ENCODE measurements around the gene GALNT11. TPM values are rescaled to one million over a fixed set of nuclear protein-coding genes. Genes with fewer than 3 reads are reported as not detected.

Gene GALNT11
- 60.4 and 65.5 TPM in 2 replicates for total RNA-seq (ENCODE audit: low replicate concordance)

DNA sequence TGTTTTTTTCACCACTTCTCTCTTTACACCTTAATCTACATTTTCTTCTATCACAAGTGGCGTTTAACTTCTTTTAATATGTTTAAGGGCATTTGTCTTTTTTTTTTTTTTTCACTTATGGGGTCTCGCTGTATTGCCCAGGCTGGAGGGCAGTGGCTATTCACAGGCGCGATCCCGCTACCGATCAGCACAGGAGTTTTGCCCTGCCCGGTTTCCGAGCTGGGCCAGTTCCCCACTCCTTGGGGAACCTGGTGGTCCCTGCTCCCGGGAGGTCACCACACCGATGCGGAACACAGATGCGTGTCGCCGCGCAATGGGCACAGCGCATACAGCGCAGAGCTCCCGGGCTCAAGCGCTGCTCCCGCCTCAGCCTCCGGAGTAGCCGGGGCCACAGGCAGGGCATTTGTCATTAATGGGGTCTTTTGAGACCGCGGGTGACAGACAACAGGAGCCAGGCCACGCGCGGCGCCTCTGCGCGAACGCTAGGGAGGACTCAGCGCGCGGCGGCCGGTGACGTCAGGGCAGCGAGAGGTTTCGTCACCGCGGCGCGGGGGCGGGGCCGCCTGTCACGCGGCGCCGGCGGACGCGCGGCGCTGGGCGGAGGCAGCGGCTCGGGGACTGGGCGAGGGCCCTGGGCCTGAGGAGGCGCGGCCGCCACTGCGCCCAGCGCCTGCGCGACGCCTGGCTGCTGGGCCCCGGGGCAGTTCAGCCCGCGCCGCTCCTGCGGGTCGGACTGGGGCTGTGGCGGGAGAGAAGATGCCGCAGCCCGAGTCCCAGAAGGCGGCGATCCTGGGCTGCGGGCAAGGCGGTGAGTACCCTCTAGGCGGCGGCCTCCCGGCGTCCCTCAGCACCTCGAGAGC is at the start of gene GALNT11:
Gene GALNT11, plus strand, starts transcription at position 598 of the 860 bp plus-strand sequence. CDS start 68,554 bp downstream, outside the sequence.
- H3K9me3 Mint-ChIP-seq, result peaks cover 8% of the 10 kb centered on the region
- no peak within 1 kb of the TSS for H3K27ac ChIP-seq
- H3K79me2 ChIP-seq (ENCODE audit: low read depth), result no peaks in the 10 kb centered on the region
- peak within 1 kb of the TSS; percentile 89 for H3K4me3 Mint-ChIP-seq
- peaks cover 6% of the 10 kb centered on the region for H3K4me1 ChIP-seq
- peak within 1 kb of the TSS; percentile 70 for H3K4me3 ChIP-seq
- H3K4me2 ChIP-seq, result peak within 1 kb of the TSS; percentile 98
- H3K36me3 Mint-ChIP-seq, result peaks cover 22% of the 10 kb centered on the region
- peaks cover 10% of the 10 kb centered on the region for H3F3A ChIP-seq (ENCODE audit: low read depth)
- H3K27ac Mint-ChIP-seq, result peak within 1 kb of the TSS; percentile 46
- H3K36me3 ChIP-seq, result no peaks in the 10 kb centered on the region
- H2AFZ ChIP-seq (replicated peaks), result peak within 1 kb of the TSS; percentile 94
- H3K4me1 Mint-ChIP-seq, result peaks cover 8% of the 10 kb centered on the region
- TF ChIP-seq EZH2 (IDR thresholded peaks at IDR 0.05), result no peak
- TF ChIP-seq, protein P1, sequence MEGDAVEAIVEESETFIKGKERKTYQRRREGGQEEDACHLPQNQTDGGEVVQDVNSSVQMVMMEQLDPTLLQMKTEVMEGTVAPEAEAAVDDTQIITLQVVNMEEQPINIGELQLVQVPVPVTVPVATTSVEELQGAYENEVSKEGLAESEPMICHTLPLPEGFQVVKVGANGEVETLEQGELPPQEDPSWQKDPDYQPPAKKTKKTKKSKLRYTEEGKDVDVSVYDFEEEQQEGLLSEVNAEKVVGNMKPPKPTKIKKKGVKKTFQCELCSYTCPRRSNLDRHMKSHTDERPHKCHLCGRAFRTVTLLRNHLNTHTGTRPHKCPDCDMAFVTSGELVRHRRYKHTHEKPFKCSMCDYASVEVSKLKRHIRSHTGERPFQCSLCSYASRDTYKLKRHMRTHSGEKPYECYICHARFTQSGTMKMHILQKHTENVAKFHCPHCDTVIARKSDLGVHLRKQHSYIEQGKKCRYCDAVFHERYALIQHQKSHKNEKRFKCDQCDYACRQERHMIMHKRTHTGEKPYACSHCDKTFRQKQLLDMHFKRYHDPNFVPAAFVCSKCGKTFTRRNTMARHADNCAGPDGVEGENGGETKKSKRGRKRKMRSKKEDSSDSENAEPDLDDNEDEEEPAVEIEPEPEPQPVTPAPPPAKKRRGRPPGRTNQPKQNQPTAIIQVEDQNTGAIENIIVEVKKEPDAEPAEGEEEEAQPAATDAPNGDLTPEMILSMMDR (IDR thresholded peaks at IDR 0.05), result peak; percentile 45
- no peak for TF ChIP-seq EZH2phosphoT487 (IDR thresholded peaks at IDR 0.05)
- H3K27me3 ChIP-seq, result peaks cover 4% of the 10 kb centered on the region
- peaks cover 2% of the 10 kb centered on the region for H3K27me3 Mint-ChIP-seq (ENCODE audit: insufficient read depth, low read depth)
- peak within 1 kb of the TSS; percentile 70 for H3K9ac ChIP-seq
- no peaks in the 10 kb centered on the region for H3K9me3 ChIP-seq (ENCODE audit: low read depth)
- DNase-seq (ENCODE audit: low spot score), result peak; percentile 95
- H4K20me1 ChIP-seq (ENCODE audit: low read depth), result peaks cover 5% of the 10 kb centered on the region

GRCh38 chr7:151978616-151979015 is 46.9 kb upstream of the GALNT11 start:
- no peak overlapping the region for H3K4me3 Mint-ChIP-seq
- Histone ChIP-seq H3K9ac (no peak overlapping the region), H3K4me1 (no peaks in the 10 kb centered on the region), H3K27me3 (no peaks in the 10 kb centered on the region), H2AFZ (replicated peaks) (no peak overlapping the region), H3K36me3 (no peaks in the 10 kb centered on the region), H3K27ac (no peak overlapping the region), H3K4me3 (no peak overlapping the region), H3K4me2 (no peak overlapping the region), H4K20me1 (ENCODE audit: low read depth) (no peaks in the 10 kb centered on the region), H3K79me2 (ENCODE audit: low read depth) (no peaks in the 10 kb centered on the region), H3K9me3 (ENCODE audit: low read depth) (no peaks in the 10 kb centered on the region), H3F3A (ENCODE audit: low read depth) (no peaks in the 10 kb centered on the region)
- no peak for TF ChIP-seq EZH2phosphoT487 (IDR thresholded peaks at IDR 0.05)
- TF ChIP-seq EZH2 (IDR thresholded peaks at IDR 0.05), result no peak
- TF ChIP-seq, protein P1 (IDR thresholded peaks at IDR 0.05), result no peak
- peaks cover 2% of the 10 kb centered on the region for H3K27me3 Mint-ChIP-seq (ENCODE audit: insufficient read depth, low read depth)
- H3K9me3 Mint-ChIP-seq, result peaks cover 7% of the 10 kb centered on the region
- no peaks in the 10 kb centered on the region for H3K36me3 Mint-ChIP-seq
- H3K27ac Mint-ChIP-seq, result no peak overlapping the region
- DNase-seq (ENCODE audit: low spot score), result no peak
- no peaks in the 10 kb centered on the region for H3K4me1 Mint-ChIP-seq

DNA sequence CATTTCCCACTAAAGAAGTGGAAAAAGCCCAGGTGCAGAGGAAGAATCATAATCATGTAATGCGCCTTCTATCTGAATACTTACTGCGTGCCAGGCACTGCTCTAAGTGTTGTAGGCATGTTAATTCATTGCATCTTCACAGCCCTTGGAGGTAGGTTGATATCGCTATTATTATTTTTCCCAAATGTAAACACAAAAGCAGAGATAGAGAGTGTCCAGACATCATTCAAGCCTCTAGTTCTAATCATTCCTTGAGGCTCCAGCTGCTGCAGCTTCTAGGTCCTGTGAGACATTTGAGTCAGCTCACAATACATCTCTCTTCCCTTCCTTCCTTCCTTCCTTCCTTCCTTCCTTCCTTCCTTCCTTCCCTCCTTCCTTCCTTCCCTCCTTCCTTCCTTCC is 44.3 kb upstream of the GALNT11 start:
- DNase-seq (ENCODE audit: low spot score), result no peak
- no peaks in the 10 kb centered on the region for H3K36me3 Mint-ChIP-seq
- Histone ChIP-seq H3K27ac (no peak overlapping the region), H3K9me3 (ENCODE audit: low read depth) (no peaks in the 10 kb centered on the region), H3K9ac (no peak overlapping the region), H3K4me3 (no peak overlapping the region), H3K79me2 (ENCODE audit: low read depth) (no peaks in the 10 kb centered on the region), H4K20me1 (ENCODE audit: low read depth) (no peaks in the 10 kb centered on the region), H3F3A (ENCODE audit: low read depth) (no peaks in the 10 kb centered on the region), H3K4me1 (no peaks in the 10 kb centered on the region), H2AFZ (replicated peaks) (no peak overlapping the region), H3K4me2 (no peak overlapping the region), H3K27me3 (no peaks in the 10 kb centered on the region), H3K36me3 (no peaks in the 10 kb centered on the region)
- TF ChIP-seq EZH2phosphoT487 (IDR thresholded peaks at IDR 0.05) (no peak), EZH2 (IDR thresholded peaks at IDR 0.05) (no peak)
- TF ChIP-seq, protein P1 (IDR thresholded peaks at IDR 0.05), result no peak
- H3K27ac Mint-ChIP-seq, result no peak overlapping the region
- H3K27me3 Mint-ChIP-seq (ENCODE audit: insufficient read depth, low read depth), result peaks cover 2% of the 10 kb centered on the region
- peaks cover 3% of the 10 kb centered on the region for H3K9me3 Mint-ChIP-seq
- no peak overlapping the region for H3K4me3 Mint-ChIP-seq
- H3K4me1 Mint-ChIP-seq, result no peaks in the 10 kb centered on the region
